Dedifferentiated amniotic fluid mesenchymal stem cell (primary cell): Measurements from ENCODE around the gene FOXP1.

Source experiments
- DNase-seq: peaks from one replicate; pipeline ENCODE4 v3.0.0-alpha.2; 2016; ENCODE audit errors: extremely low spot score

FOXP1 gene

GRCh38 chr3:71102111-71102983 is 481.2 kb downstream of the FOXP1 start:
- DNase-seq: peak; percentile 99

- peak; percentile 29 for DNase-seq
Measured at GRCh38 chr3:71101626-71102025, 481.9 kb downstream of the FOXP1 start.

- peak; percentile 25 for DNase-seq
Measured at GRCh38 chr3:71101014-71101413, 482.5 kb downstream of the FOXP1 start.

GRCh38 chr3:71099997-71100719 is 483.4 kb downstream of the FOXP1 start:
- peak; percentile 20 for DNase-seq

- no peak for DNase-seq
Measured at GRCh38 chr3:71097557-71097956, 486.0 kb downstream of the FOXP1 start.

GRCh38 chr3:71095511-71096291 is 487.8 kb downstream of the FOXP1 start:
- DNase-seq: no peak

- no peak for DNase-seq
Measured at GRCh38 chr3:71094658-71095209, 488.8 kb downstream of the FOXP1 start.

GRCh38 chr3:71092665-71093064 is 490.9 kb downstream of the FOXP1 start:
- DNase-seq: no peak

- no peak for DNase-seq
Measured at GRCh38 chr3:71090207-71090606, 493.3 kb downstream of the FOXP1 start.

GRCh38 chr3:71089271-71089847 is 494.2 kb downstream of the FOXP1 start:
- DNase-seq: no peak

GRCh38 chr3:71088742-71089141 is 494.8 kb downstream of the FOXP1 start:
- no peak for DNase-seq

GRCh38 chr3:71088019-71088708 is 495.4 kb downstream of the FOXP1 start:
- DNase-seq: no peak

- DNase-seq: no peak
Measured at GRCh38 chr3:71087143-71088018, 496.1 kb downstream of the FOXP1 start.

- DNase-seq: no peak
Measured at GRCh38 chr3:71086777-71087142, 496.8 kb downstream of the FOXP1 start.

- DNase-seq: no peak
Measured at GRCh38 chr3:71083726-71084131, 499.8 kb downstream of the FOXP1 start.

GRCh38 chr3:71082833-71083232 is 500.7 kb downstream of the FOXP1 start:
- no peak for DNase-seq

- no peak for DNase-seq
Measured at GRCh38 chr3:71080517-71081083, 502.9 kb downstream of the FOXP1 start.

- no peak for DNase-seq
Measured at GRCh38 chr3:71078723-71079525, 504.6 kb downstream of the FOXP1 start.

- no peak for DNase-seq
Measured at GRCh38 chr3:71078199-71078598, 505.3 kb downstream of the FOXP1 start.
